Activated CD8-positive, alpha-beta memory T cell treated with anti-CD3 and anti-CD28 coated beads for 1 hour (primary cell): ENCODE data around the gene SLC35F4.

ENCODE experiments used
- DNase-seq, 2 donors: peaks; one replicate each; pipeline ENCODE4 v3.0.0-alpha.2; 2020; ENCODE audit warnings: low read depth in 1 of 2; ENCODE audit errors: extremely low read depth in 1 of 2

The SLC35F4 gene

GRCh38 chr14:57549765-57550420 is 316.0 kb downstream of the SLC35F4 start:
- no peak for DNase-seq

GRCh38 chr14:57549016-57549564 is 316.8 kb downstream of the SLC35F4 start:
- DNase-seq = no peak

GRCh38 chr14:57547131-57547530 is 318.8 kb downstream of the SLC35F4 start:
- DNase-seq = no peak

- no peak for DNase-seq
These were observed 332.7 kb downstream of the SLC35F4 start for GRCh38 chr14:57533214-57533613.

- no peak for DNase-seq
These were observed 335.3 kb downstream of the SLC35F4 start for GRCh38 chr14:57530571-57530970.

- DNase-seq = no peak
These were observed 338.9 kb downstream of the SLC35F4 start for GRCh38 chr14:57526942-57527341.

- no peak for DNase-seq
These were observed 346.8 kb downstream of the SLC35F4 start for GRCh38 chr14:57519043-57519442.
